Measurements from ENCODE around the gene CNTNAP2.
"Not testable (repeated sequence)": the region's sequence is repeated elsewhere in the genome, so short reads cannot be mapped to it uniquely, and the experiment has no call there.

The CNTNAP2 gene

DNA sequence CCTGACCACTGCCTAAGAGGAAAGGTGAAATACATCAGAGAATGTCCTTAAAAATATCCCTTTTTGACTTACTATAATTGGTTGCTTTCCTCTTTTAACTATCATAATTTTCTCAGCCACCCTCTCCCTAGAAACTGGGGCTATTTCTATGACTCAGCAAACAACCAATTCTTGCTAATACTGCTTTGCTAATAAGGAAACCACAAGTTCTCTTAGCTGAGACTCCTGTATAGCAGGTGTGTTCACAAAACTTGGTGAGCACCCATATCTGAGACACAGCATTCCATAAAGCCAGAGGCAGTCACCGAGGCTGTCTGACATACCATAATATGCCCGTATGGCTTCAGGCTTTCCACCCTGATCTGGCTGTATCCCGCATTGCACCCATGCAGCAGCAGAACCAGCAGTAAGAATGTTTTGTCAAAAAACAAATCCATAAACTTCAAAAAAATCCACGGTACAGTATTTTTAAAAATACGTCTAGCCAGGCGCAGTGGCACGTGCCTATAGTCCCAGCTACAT is 2282.3 kb downstream of the CNTNAP2 start:
- no peak for DNase-seq (ENCODE audit: low read depth)

DNA sequence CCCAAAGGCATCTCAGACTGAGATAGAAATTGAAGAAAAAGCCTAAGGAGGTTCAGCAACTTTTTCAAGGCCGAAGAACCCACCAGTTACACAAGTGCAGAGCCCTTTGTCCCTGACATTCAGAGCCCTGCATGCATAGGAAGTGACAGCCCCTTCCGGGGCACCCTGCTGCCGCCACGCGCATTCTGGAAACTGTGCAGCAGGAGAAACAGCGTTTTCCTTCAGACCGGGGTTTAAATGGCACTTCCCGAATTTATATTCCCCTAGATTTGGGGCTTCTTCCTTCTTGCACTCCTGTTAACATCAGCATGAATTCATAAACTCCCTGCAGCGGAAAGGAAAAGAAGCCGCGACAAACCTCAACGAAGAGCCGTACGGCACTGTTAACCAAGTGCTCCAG is 2283.5 kb downstream of the CNTNAP2 start:
- DNase-seq (ENCODE audit: low read depth): no peak

DNA sequence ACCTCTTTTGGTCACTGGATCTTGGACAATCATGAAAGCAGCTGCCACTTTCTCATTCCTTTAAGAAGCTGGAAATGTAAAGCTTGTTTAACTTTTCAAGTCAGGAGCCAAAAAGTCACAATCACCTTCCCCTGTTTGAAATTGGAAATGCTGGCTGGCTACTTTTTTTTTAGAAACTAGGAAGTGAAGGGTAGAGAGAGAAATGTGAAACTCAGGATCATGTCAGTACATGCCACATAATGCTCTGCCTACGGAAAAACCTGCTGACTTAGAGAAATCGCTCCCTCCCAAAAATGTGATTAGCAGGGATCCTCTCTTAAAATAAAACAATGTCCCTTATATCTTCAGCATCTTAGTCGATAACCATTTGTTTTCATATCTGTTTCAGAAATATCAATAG is 2285.6 kb downstream of the CNTNAP2 start:
- DNase-seq (ENCODE audit: low read depth): no peak

DNA sequence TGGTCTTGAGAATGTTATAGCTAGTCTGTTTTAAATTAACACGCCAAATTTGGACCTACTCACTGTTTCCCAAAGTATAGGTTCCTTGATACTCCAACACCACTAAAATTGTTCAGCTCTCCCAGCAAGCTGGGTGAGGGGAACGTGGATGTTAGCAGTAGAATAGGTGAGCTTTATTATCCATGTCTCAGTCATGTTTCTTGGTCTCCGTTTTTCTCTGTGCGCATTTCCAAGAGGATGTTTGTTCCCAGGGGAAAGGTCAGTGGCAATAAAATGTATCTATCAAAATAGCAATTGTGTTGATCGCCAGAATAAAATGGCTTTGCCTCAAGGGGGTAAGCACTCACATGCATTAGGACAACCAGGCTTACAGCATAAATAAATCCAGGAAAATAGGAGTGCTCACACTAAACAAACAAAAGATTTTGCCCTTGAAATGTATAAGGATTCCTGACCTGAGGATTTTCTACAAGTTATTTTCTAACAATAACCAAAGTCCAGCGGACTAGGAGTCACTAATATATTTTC is 2286.9 kb downstream of the CNTNAP2 start:
- no peak for DNase-seq (ENCODE audit: low read depth)

DNA sequence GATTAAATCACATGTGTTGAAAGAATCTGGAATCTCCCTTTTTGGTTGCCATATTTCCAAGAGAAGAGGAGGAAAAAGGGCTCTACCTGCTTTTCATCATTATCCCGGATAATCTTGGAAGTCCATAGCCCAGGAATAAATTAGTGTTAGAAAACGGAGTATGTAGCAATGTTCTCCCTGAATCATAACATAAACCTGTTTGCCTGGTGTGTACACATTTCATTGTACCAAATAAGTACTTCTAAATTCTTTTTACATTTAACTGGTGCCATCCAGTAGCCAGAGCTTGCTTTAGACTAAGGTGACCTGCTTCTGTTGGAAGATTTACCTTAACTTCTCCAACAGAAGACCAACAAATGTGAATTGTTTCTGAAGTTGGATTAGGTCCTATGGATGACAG is 2291.7 kb downstream of the CNTNAP2 start:
- no peak for DNase-seq (ENCODE audit: low read depth)

DNA sequence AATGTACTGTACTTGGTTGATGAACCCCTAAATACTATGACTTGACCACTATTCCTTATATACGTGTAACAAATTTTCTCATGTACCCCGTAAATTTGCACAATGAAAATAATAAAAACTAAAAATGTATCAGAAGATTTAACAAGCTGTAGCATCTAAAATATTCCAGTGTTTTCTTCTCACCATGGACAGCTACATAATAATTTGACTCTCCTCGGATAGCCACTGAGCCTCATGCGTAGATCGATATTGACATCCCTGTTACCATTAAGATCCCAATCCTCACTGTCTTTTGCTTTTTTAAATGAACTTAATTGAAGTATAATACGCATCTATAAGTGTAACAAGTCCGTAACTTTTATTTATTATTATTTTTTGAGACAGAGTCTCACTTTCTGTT is 2294.3 kb downstream of the CNTNAP2 start:
- DNase-seq (ENCODE audit: low read depth): no peak

DNA sequence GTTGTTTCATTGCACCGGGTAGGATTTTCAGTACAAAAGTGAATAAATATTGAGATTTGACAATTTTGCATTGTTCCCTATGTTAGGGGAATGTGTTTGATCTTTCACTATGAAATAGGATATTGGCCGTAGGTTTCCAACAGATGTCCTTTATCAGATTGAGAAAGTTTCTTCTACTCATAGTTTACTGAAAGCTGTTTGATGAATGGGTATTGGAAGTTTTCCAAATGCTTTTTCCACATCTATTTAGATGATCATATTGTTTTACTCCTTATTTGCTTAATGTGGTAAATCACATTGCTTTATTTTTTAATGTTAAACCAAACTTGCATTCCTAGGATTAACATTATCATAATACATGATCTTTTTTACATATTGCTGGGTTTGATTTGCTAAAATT is 2296.1 kb downstream of the CNTNAP2 start:
- no peak for DNase-seq (ENCODE audit: low read depth)

DNA sequence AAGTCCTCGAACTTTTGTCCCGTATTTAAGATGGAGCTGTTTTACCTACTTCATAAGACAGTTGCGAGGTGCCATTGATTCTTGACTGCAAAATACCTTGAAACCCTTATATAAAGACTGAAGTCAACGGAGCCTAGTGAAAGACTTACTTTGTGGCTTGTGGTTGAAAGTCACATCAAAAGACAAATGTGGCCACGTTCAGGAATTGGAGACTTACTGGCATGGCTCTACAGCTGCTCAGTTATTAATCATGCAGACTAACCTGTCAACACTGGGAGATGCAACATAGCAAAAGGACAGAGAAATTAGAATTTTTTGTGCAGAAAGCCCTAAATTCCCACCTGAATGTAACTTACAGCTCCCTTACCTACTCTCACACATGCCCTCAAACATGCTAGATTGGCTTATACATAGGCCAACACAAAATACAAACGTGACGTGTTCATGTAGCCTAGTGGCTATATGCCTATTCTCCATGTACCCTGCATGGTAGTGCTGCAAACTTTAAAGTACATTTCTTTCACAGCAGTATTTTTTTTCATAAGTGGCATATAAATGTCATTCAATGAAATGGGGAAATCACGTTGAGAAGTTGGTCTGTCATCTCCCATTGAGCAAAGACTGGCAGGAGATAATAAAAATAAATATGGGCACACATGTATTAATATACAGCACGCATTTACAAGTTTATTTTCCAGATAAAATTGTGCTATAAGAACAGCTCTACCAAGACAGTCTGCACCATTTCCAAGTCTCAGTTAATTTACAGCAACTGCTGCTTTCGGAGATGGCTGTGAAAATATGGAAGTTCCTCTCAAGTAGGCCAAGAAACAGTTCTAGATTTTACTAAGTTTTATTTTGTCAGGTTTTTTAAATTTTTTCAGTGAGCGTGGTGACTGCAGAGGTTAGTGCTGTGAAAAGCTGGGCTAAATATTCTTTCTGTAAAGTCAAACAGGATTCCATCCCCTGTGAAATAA is 2303.5 kb downstream of the CNTNAP2 start:
- no peak for DNase-seq (ENCODE audit: low read depth)

DNA sequence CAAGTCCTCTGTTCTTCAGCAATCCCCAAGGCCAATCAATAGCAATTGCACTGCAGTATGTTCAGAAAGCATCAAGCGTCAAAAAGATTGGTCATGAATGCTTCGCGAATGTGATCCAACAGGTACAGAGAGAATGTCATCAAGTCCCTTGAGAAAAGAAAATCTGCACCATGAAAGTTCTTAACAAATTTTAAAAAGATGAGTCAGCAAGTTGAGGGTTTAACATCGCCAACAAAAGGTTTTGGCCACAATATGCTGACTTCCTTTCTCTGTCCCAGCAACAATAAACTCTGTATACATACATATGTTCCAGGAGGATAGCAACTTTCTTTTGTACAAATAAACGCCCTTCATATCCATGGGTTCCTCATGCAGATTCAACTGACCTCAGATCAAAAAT is 2305.4 kb downstream of the CNTNAP2 start:
- DNase-seq (ENCODE audit: low read depth): no peak

DNA sequence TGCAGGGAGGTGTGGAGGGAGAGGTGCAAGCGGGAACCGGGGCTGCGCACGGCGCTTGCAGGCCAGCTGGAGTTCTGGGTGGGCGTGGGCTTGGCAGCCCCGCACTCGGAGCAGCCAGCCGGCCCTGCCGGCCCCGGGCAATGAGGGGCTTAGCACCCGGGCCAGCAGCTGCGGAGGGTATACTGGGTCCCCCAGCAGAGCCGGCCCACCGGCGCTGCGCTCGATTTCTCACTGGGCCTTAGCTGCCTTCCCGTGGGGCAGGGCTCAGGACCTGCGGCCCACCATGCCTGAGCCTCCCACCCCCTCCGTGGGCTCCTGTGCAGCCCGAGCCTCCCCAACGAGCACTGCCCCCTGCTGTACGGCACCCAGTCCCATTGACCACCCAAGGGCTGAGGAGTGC is 2309.8 kb downstream of the CNTNAP2 start:
- DNase-seq (ENCODE audit: low read depth): not testable (repeated sequence)

DNA sequence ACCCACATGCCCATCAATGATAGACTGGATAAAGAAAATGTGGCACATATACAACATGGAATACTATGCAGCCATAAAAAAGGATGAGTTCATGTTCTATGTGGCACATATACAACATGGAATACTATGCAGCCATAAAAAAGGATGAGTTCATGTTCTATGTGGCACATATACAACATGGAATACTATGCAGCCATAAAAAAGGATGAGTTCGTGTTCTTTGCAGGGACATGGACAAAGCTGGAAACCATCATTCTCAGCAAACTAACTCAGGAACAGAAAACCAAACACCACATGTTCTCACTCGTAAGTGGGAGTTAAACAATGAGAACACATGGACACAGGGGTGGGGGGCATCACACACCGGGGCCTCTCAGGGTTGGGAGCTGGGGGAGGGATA is 2314.1 kb downstream of the CNTNAP2 start:
- not testable (repeated sequence) for DNase-seq (ENCODE audit: low read depth)

DNA sequence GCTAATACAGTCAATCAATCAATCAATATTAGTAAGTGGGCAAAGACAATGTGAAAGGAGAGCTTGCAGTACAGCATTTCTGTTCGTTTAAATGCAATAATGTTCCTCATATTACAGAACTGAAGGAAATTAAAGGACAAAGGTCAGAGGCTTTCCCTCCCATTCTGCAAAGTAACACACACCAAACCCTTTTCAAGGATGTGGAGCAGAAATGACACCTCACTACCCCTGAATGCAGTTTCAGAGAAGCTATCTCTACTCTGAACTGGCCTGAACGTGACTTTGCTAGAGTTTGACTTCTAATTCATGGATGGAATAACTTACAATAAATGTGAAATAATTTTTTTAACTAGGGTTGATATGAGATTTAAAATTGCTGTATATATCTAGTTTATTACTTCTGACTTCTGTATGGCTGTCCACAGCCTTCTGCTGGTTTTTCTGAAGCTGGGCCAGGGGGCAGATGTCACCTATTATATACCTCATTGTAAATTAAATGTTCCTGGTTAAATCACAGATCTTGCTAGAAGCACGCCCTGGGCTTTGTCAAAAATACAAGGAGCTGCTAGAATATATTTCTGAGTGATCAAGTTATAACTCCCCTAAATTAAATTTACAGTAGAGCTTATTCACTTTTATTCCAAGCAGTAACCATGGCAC is 2317.1 kb downstream of the CNTNAP2 start:
- no peak for DNase-seq (ENCODE audit: low read depth)

DNA sequence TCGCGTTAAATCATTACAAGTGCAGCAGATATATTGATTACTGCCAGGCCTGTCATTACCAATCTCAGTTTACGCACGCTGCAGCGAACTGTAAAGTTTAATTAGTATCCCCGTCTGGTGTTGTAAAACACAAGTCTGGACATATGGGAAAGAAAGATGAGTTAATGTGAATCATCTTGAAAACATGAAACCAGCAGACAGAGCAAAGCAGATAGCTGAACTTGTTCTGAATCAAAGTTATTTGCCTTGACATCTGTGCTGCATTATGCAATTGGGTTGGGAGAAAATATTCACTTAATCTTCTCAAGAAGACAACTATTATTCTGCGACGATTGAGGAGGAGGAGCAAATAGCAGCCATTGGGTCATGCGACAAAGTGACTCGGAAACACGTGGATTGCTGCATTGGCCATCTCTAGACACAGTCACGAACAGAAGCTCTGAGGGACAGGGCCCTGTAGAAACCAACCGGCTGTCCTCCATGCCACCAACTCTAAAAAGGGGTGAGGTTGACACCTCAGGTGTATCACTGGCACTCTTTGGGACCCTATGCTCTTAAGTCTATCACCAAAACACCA is 2317.7 kb downstream of the CNTNAP2 start:
- DNase-seq (ENCODE audit: low read depth): no peak

DNA sequence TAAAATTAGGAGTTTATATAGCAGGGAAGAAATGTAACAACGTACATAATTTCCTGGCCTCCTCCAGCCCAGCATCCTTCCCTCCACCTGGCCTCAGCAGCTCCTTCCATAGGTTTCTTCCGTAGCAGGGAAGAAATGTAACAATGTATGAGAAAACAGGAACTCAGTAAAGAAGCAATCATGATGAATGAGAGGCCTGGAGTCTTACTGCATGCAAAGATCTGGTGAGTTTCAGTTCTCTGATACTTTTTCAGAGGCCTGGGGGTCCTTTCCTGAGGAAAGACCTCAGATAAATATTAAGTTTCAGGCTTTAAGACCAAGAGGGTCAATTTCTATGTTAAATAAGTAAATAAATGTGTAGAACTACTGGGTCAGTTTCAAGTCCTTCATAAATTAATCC is 2318.3 kb downstream of the CNTNAP2 start:
- DNase-seq (ENCODE audit: low read depth): no peak

DNA sequence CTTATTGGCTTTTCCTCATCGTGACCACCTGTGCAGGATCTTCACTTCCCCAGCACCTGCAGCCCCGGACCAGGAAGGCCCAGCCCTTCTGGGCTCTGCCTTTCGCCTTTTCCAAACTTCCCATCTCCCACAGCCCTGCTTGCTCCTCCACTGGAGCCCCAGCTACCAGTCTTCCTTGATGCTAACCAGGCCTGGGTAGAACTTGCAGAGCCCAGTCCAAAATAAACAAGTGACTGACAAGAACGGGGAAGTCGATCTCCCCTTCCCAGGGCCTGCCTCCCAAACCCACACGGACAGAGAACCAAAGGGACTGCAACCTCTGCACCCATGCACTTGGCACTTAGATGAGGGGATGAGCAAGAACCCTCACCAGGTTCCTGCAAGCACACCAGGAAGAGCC is 2319.1 kb downstream of the CNTNAP2 start:
- DNase-seq (ENCODE audit: low read depth): no peak

DNA sequence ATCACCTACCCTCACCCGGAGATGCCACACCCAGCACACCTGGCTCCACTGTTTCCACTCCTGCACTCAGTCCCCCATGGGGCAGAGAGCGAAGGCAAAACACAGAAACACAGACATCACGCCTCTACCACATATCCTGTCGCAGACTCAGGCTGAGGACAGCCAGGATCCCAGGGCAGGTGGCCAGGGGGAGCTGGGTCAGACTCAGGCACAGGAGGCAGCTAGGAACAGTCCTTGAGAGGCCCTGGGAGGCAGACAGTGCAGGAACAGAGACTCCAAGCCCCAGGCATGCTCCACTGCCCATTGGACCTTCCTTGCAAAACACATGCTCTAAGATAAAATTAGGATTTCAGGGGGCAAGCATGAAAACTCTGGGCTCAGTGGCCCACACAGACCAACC is 2319.5 kb downstream of the CNTNAP2 start:
- DNase-seq (ENCODE audit: low read depth): no peak

DNA sequence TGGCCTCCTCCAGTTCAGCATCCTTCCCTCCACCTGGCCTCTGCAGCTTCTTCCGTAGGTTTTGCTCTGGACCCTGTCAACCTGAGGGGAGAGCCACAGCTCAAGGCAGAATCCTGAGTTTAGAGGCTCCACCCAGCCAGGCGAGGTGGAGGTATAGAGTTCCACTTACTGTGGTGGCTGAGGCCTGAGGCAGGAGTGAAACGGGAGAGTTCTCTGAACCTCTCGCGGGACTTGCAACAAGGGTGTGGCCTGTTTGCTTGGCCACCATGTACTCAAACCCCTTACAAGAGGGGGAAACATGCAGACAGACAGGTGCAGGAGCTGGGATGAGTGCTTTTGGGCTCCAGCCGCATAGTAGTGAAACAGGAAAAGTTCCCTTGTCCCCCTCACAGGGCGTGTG is 2320.0 kb downstream of the CNTNAP2 start:
- DNase-seq (ENCODE audit: low read depth): no peak

DNA sequence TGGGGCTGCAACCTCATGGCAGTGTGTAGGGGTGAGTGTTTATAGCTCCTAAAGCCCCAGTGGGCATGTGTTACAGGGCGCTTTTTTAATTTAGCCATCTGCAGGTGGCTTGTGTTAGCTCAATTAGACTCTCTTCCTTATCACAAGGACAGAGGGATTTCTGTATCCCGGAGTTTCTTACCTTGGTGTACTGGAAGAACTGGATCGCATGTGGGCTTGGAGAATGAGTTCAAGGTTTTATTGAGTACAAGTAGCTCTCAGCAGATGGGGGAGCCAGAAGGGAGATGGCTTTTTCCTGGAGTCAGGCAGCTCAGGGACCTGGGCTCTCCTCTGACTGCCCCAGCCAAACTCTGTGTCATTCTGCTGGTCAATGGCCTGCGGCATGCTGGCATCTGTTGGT is 2320.4 kb downstream of the CNTNAP2 start:
- DNase-seq (ENCODE audit: low read depth): no peak

DNA sequence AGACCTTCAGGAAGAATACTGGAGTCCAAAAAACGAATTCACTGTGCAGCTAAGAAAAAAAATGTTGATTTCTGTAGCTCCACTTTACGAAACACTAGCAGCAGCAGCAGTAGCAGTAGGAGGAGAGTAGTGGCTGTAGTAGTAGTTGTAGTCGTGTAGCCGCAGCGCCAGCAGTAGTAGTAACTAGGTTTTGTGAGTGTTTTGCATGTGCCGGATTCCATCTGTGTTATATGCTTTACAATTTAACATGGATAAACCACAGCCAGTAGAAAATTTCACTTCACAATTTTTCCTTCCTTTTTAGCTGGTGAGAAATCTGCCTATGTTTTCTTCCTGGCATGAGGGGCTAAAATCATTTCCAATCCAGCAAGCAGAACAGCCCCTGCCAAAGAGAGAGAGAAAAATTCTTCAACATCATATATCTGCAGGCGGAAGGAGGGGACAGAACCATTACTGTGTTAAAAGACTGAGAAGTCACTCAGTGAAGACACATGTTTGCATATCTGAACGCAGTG is 2325.6 kb downstream of the CNTNAP2 start:
- no peak for DNase-seq (ENCODE audit: low read depth)

DNA sequence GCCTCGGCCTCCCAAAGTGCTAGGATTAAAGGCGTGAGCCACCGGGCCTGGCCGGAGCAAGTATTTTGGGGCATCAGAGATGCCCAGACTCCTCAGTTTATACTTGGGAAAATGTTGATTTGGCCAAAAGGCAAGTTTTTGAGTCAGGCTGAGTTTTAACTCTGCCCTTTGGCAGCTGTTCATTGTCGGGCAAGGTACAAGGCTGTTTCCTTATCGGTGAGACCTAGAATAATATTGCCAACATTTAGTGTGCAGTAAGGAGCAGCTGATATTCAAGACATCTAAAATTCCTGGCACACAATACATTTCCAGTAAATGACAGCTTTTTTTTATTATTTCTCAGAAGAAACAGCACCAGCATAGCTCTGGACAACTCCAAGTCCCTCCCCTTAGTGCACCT is 2326.3 kb downstream of the CNTNAP2 start:
- DNase-seq (ENCODE audit: low read depth): no peak

DNA sequence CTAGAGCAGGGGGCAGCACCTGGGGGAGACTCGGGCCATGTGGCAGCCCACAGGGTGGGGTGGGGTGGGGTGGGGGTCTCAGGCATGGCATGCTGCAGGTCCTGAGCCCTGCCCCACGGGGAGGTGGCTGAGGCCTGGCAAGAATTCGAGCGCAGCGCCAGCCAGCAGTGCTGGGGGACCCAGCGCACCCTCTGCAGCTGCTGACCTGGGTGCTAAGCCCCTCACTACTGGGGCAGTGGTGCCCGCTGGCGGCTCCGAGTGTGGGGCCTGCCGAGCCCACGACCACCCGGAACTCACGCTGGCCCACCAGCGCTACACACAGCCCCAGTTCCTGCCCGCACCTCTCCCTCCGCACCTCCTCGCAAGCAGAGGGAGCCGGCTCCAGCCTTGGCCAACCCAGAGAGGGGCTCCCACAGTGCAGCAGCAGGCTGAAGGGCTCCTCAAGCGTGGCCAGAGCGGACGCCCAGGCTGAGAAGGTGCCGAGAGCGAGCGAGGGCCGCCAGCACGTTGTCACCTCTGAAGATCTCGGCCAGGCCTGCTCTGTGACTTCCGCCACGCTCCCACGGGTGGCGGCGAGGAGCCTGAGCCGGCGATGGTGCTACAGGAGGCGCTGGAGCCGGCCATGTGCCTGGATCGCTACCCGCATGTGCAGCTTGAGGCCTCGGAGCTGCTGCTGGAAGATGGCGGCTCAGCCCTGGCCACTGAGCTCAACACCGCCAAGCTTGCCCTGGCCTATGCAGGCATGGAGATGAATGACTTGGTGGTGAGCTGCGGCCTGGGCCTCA is 2328.9 kb downstream of the CNTNAP2 start:
- DNase-seq (ENCODE audit: low read depth): no peak

Measured in stimulated activated CD8-positive, alpha-beta memory T cell treated with anti-CD3 and anti-CD28 coated beads, Interleukin-15, amount 100 ng/mL, for 24 hours (primary cell).